Measurements from ENCODE around the gene GSK3B.

Gene GSK3B

DNA sequence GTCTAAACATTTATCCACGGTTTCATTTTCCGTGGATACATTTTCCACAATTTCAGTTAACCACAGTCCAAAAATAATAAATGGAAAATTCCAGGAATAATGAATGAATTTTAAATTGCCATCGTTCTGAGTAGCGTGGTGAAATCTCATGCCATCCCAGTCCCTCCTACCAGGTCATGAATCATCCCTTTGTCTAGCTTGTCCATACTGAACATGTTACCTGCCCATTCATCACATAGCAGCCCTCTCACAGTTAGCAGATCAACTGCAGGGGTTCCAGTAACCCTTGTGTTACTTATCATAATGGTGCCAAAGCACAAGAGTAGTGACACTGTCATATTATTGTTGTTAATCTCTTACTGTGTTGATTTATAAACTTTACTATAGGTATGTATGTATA, 124.5 kb downstream of the GSK3B start:
- Histone ChIP-seq H3K4me3 (ENCODE audit: low read depth, low read length) (no peak overlapping the region), H2AFZ (no peak overlapping the region), H3K4me2 (ENCODE audit: low read length) (no peak overlapping the region), H3K9me3 (ENCODE audit: control insufficient read depth, low read length) (no peaks in the 10 kb centered on the region), H3K4me1 (peaks cover 3% of the 10 kb centered on the region), H3K9ac (no peak overlapping the region), H3K79me2 (peaks cover 5% of the 10 kb centered on the region), H3K27me3 (ENCODE audit: control insufficient read depth, insufficient read depth, low read length) (no peaks in the 10 kb centered on the region), H3K27ac (no peak overlapping the region), H3K36me3 (ENCODE audit: control insufficient read depth, insufficient read depth, low read length) (no peaks in the 10 kb centered on the region)
- no peak for TF ChIP-seq CTCF (IDR thresholded peaks at IDR 0.05)

DNA sequence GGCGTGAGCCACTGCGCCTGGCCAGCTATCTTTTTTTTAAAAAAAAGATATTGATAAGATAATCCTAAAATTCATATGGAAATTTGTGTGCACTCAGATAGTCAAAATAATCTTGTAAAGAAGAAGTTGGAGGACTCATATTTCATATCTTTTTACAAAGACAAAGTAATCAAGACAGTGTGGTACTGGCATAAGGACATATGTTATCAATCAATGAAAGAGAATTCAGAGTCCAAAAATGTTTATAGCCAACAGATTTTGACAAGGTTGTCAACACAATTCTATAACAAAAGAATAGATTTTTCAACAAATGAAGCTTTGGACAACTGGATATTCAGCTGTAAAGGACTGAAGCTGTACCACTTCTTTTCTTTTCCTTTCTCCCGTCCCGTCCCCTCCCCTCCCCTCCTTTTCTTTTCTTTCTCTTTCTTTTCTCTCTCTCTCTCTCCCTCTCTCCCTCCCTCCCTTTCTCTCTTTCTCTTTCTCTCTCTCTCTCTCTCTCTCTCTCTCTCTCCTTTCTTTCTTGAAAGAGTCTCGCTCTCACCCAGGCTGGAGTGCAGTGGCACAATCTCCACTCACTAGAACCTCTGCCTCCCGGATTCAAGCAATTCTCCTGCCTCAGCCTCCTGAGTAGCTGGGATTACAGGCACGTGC, 126.8 kb downstream of the GSK3B start:
- Histone ChIP-seq H3K27me3 (ENCODE audit: control insufficient read depth, insufficient read depth, low read length) (no peaks in the 10 kb centered on the region), H3K4me1 (peaks cover 3% of the 10 kb centered on the region), H3K27ac (no peak overlapping the region), H3K9ac (no peak overlapping the region), H3K4me2 (ENCODE audit: low read length) (no peak overlapping the region), H2AFZ (no peak overlapping the region), H3K9me3 (ENCODE audit: control insufficient read depth, low read length) (no peaks in the 10 kb centered on the region), H3K36me3 (ENCODE audit: control insufficient read depth, insufficient read depth, low read length) (no peaks in the 10 kb centered on the region), H3K4me3 (ENCODE audit: low read depth, low read length) (no peak overlapping the region), H3K79me2 (peaks cover 6% of the 10 kb centered on the region)
- TF ChIP-seq CTCF (IDR thresholded peaks at IDR 0.05): no peak

GRCh38 chr3:119965692-119966091, 128.6 kb downstream of the GSK3B start:
- no peaks in the 10 kb centered on the region for H3K36me3 ChIP-seq (ENCODE audit: control insufficient read depth, insufficient read depth, low read length)
- H3K4me3 ChIP-seq (ENCODE audit: low read depth, low read length): no peak overlapping the region
- H3K79me2 ChIP-seq: peaks cover 14% of the 10 kb centered on the region
- no peaks in the 10 kb centered on the region for H3K9me3 ChIP-seq (ENCODE audit: control insufficient read depth, low read length)
- H3K4me1 ChIP-seq: peaks cover 3% of the 10 kb centered on the region
- H3K9ac ChIP-seq: no peak overlapping the region
- no peak overlapping the region for H3K27ac ChIP-seq
- no peak for TF ChIP-seq CTCF (IDR thresholded peaks at IDR 0.05)
- no peak overlapping the region for H2AFZ ChIP-seq
- H3K27me3 ChIP-seq (ENCODE audit: control insufficient read depth, insufficient read depth, low read length): no peaks in the 10 kb centered on the region
- H3K4me2 ChIP-seq (ENCODE audit: low read length): no peak overlapping the region

DNA sequence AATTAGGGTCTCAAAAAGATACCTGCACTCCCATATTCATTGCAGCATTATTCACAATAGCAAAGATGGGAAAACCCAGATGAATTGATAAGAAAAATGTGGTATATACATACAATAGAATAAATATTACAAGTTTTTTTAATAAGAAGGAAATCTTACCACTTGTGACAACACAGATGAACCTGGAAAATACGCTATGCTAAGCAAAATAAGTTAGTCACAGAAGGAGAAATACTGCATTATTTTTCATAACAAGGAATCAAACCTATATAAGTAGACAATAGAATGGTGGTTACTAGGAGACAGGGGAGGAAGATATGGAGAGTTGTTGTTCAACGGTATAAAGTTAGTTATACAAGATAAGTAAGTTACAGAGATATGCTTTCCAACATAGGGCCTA, 130.0 kb downstream of the GSK3B start:
- no peak overlapping the region for H3K9ac ChIP-seq

More for the DNA sequence above, 130.0 kb downstream of the GSK3B start:
- Histone ChIP-seq H3K4me2 (ENCODE audit: low read length) (no peak overlapping the region), H3K4me3 (ENCODE audit: low read depth, low read length) (no peak overlapping the region), H3K27ac (no peak overlapping the region), H3K9me3 (ENCODE audit: control insufficient read depth, low read length) (no peaks in the 10 kb centered on the region), H3K4me1 (peaks cover 3% of the 10 kb centered on the region), H3K27me3 (ENCODE audit: control insufficient read depth, insufficient read depth, low read length) (no peaks in the 10 kb centered on the region), H2AFZ (no peak overlapping the region), H3K36me3 (ENCODE audit: control insufficient read depth, insufficient read depth, low read length) (no peaks in the 10 kb centered on the region), H3K79me2 (peaks cover 19% of the 10 kb centered on the region)
- no peak for TF ChIP-seq CTCF (IDR thresholded peaks at IDR 0.05)
